Occipital lobe (tissue), 2 donors: ENCODE measurements around the gene C1orf87. TPM values are rescaled to one million over a fixed set of nuclear protein-coding genes. Genes with fewer than 3 reads are reported as not detected.
"Not testable (repeated sequence)": the region's sequence is repeated elsewhere in the genome, so short reads cannot be mapped to it uniquely, and the experiment has no call there.

Source experiments
- DNase-seq: peaks from one replicate; lab custom pipeline; 2025; lab: John Stamatoyannopoulos, UW
- total RNA-seq: library from RNA; depleted of rRNA; stranded (reverse); fragments of >200 nt; gene quantifications from one replicate; pipeline ENCODE4 v1.2.3, GENCODE V29; 2014

The C1orf87 gene
- total RNA-seq, 1 donor from 2014 or later = 0.31 TPM

DNA sequence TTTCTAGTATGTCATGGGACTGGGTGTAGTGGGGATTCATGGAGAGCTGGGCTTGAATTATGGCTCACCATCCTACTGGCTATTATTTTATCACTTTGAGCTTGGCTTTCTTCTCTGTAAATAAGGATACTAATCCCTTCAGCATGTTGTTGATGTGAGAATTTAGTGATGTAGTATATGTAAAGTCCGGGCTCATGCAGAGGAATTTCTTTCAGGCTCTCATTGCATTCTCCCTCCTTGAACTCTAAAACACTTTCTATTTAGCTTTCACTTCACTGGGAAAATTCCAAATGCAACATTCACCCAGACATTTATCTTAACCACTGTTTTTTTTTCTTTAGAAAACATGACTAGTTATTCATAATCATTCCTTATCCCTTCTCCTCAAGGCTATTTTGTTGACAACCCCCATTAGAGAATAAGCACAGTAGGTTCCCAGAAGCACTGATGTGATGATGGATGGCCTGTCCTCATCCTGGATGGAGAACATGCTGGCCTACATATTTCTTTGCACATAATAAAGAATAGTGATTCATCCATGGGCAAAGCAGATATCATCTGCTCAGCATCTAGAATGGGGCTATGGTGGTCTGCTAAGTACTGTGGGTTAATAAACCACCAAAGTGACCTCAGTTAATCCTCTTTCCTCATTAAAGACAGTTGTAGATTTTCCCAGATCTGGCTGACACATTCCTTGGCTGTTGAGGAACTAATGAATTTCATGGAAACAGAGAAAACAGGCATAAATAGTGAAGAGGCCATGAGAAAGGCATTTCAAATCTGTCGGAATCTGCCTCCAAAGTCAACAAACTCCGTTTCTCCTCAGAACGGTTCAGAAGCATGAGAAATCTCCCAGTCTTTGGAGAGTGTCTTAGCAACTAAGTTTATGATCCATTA is 79.0 kb downstream of the C1orf87 start:
- no peak for DNase-seq

DNA sequence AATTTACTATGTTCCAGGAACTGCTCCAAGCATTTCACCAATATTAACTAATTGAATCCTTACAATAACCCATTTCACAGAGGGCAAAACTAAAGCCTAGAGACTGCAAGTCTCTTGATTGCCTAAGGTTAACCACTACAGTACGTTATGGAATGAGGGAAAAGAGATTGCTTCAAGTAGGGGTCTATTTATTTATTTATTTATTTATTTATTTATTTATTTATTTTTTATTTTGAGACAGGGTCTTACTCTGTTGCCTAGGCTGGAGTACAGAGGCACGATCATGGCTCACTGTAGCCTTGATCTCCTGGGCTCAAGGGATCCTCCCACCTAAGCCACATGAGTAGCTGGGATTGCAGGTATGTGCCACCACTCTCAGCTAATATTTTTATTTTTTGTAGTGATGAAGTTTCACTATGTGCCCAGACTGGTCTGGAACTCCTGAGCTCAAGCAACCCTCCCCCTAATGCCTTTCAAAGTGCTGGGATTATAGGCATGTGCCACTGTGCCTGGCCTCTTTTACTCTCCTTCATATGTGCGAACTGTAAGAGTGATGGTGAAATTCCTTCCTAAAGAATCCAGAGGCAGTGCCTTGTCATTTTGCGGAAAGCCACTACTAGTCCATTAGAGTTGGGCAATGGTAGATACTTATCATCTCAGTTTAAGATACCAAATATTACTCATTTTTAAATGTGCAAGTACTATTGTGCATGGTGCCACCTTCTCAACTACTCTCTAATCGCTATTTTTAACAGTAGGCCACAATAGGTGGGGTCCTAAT is 81.3 kb downstream of the C1orf87 start:
- DNase-seq = no peak

DNA sequence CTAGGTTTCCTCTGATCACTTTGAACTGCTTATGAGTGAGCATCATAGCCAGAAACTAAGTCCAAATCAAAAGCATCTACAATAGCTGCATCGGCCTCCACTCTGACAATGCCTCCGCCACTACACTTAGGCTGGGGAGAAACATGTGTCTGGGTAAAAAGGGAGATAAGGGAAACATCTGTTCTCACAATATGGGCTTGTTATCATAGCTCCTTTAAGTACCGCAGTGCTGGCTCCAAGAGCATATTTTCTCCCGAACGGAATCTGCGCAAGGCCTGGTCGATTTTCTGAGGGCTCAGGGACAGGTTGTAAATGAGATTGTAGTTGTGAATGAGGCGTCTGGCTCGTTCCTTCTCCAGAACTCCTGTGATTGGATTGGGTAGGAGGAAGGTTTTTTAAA is 83.1 kb downstream of the C1orf87 start:
- no peak for DNase-seq

DNA sequence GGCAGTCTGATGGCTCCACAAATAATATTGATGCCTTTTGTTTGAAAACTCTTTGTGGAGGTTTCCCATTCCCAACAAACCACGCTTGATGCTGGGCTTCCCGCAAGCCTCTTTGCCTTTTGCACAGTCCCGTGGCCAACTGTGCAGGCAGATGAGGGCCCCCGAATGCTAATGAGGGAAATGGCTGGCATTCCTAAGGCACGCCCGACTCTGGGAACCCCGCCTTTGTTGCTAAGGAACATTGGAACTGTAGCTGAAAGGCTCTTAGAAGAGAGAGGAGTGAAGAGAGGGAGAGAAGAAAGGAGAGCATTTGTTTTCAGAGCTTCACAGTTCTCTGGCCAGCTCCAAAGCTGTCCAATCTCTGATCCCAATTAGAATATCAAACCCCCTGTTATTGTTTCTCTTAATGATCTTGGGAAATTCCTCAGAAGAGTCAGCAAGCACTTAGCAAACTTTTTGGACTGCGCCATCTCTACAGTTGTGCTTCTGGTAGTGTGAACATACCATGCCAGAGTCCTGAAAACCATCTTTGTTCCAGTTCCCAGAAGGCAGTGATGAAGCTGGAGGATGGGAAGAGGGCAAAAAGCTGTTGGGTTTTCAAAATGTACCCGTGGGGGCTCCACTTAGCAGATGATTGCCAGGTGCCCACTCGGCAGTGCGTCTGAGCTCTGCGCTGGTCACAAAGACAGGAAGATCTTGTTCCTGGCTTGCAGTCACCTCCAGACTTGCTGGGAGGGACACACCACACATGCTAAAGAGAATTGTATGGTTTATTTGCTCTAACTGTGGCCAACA is 86.9 kb downstream of the C1orf87 start:
- DNase-seq = peak; percentile 6

DNA sequence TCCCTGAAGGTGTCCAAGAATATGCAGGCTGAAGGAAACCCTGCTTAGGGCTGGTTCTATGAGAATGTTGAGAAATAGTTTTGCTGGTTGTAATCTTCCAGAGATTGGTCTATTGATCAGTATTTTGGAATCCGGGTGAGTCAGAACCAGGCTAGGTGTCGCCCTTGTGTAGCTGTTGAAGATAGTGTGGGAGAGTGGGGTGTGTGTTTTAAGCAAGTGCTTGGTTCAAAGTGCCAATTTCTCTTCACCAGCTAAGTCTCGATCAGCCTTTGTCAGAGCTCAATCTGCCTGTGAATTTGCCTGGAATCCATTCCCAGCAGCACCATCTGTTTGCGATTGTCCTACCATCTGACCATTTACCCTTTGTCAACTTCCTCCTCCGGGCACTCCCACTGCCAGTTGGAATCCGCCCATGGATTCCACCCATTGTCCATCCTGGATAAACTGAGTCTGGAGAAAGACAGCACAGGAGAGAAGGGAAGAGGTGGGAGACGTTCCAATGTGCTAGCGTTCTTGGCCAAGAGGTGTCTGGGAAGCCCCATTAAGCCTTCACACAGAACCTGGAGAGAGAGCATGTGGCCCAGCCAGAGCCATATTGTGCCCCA is 87.6 kb downstream of the C1orf87 start:
- no peak for DNase-seq

DNA sequence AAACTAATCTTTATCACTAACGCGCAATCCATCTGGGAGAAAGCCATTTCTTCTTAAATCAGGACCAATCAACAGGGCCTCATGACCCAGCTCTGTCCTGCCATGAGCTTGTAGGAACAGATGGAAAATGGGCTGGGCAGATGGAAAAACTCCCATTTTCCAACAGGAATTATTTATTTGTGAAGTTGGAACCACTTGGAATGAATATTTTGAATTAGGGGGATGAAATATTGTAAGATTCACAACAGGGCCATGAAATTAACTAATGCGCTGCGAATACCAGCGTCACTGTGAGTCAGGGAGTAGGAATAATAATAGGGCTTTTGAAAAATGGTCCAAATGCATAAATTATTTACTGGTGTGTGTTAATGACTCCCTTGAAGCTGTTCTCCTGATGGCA is 93.9 kb downstream of the C1orf87 start:
- no peak for DNase-seq

DNA sequence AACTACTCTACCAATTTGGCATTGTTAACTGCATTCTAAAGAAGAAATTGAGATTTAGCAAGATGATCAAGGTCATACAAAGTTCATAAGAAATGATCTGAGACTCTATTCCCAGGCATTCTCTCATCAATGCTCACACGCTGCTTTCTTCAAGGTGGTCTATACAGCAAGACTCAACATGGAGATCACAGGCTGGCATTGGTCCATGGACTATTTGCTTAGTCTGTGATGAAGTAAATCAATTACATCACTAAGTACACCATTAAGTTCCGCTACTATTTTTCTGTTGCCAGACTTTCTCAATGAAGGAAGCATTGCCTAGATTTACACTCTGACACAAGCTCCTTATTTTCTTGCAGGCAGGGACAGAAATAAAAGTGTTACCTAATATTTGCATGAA is 95.1 kb downstream of the C1orf87 start:
- no peak for DNase-seq

DNA sequence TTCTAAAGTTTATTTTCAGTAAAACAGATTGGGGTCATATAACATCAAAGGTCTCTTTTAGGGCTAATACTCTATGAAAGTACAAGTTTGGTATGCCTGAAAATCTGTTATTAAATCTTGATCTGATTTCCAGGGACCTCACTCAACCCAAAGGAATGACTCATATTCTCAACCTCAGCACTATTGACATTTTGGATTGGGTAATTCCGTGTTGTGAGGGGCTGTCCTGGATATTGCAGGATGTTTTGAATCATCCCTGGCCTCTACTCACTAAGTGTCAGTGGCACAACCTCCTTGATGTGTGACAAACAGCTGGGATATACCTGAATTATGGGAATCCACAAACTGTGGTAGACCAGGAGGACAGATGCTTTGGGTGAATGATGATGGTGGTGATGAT is 95.5 kb downstream of the C1orf87 start:
- no peak for DNase-seq

DNA sequence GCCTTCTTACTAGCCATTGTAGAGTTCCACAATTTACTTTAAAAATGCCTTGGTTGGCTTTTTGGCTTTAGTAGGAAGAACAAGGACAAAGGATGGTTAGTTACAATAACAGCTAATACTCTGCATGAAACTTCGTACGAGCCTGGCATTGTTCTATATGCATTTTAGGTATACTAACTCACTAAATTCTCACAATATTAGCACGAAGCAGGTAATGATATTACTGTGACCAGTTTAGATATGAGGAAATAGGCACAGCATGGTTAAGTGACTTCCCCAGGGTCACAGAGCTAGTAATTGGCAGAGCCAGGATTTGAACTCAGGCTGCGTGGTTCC is 96.5 kb downstream of the C1orf87 start:
- DNase-seq = no peak

DNA sequence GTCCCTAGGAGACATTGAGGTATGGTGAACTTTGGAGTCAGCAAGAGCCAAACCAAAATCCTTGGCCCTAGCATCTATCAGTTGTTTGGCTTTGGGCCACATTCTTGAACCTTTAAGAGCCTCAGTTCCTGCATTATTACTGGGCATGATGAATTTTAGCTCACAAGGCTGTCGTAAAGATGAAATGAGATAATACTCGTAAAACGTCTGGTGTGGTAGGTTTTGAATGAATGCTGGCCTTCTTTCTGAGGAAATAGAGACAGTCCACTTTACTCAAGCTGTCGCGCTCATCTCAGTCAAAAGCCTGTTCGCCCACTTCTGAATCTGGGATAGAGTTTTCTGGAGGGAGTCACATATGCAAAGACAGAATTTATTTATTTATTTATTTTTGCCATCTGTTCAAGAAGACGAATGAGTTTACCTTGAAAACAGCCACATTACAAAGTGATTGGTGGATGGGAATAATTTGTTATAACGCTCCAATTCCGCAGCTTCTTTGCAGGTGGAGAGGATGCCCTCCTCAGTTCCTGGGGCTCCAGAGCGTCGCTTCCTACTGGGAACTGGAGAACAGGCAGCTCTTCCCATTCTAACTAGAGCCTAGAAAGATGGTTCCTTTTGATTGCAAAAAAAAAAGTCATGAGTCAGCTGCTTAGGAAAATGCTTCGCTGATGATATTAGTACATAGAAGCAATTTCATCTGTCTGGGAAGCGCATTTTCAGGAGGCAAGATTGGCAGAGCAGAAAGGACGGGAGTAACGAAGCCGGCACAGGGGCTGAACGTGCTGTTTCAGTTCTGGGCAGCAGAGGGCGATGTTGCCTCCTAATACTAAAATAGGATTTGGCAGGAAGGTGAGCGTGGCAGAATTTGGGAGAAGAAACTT is 97.1 kb downstream of the C1orf87 start:
- peak; percentile 35 for DNase-seq

DNA sequence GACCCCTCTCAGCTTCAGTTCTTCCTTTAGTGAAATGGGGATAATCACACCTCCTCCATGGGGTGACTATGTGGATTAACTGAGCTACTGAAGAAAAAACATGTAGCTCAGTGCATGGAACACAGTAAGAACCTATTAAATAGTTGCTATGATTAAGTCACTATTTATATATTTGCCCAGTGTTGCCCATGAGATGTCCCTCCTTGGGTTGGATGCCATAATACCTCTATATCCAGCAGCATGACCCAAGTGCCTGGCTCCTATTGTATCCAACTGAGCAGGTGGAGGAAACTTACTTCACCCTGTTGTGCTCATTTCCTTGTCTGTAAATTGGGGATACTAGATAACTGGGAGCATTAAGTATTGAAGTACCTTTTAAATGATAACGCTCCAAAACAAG is 99.9 kb downstream of the C1orf87 start:
- no peak for DNase-seq

DNA sequence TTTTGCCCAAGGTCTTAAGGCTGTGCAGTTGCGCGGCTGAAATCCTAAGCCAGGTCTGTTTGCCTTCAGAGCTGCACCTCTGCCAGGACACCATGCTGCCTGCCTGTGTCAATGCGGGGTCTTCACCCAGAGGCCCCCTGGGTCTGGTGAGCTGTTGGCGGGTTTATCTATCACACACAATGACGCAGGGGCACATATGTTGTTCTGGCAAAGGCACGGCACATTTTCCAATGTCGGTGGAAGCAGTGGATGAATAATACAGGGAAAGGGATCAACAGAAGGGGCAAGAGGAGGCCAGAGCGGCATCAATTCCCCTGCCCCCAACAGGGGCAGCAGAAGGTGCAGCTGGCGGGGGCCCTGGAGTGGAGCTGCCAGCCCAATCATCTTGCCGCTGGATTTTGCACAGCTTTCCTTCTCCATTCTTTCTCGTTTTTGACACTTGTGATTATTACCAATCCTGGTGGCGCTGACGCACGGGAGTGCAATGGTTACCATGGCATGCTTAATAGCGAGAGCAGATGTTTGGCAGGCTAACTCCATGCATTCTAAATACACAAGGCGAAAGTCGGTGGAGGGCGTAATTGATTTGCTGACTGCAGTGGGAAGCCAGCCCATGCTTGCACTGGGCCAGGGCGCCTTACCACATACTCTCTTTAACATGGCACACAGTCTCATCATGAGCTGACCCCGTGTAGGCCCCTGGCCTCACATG is 101.2 kb downstream of the C1orf87 start:
- DNase-seq = peak; percentile 4

DNA sequence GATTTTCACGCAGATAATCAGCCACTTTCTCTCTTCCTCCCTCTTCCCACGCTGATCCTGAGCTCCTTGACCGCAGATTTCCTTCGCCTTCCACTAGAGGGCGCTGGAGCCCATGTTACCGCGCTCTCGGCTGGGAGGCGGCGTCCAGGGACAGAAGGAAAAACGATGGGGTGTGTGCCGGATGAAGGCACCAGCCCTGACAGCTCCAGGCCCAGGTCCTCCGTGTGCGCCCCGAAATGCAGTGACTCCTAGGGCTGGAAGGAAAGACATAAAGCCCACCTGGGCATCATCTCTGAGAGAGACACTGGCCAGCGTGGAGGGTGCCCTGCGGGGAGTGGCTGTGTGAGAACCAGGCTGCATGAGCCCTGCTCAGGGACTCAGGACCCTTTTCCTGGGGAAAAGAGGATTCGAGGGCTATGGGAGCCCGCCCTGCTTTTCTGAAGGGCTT is 102.1 kb downstream of the C1orf87 start:
- peak; percentile 76 for DNase-seq

DNA sequence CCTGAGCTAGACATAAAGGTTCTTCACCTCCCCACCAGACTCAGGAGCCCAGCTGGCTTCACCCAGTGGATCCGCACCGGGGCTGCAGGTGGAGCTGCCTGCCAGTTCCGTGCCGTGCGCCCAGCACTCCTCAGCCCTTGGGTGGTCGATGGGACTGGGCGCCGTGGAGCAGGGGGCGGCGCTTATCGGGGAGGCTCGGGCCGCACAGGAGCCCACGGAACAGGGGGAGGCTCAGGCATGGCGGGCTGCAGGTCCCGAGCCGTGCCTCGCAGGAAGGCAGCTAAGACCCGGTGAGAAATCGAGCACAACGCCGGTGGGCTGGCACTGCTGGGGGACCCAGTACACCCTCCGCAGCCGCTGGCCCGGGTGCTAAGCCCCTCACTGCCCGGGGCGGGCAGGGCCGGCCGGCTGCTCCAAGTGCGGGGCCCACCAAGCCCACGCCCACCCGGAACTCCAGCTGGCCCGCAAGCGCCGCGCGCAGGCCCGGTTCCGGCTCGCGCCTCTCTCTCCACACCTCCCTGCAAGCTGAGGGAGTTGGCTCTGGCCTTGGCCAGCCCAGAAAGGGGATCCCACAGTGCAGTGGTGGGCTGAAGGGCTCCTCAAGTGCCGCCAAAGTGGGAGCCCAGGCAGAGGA is 103.9 kb downstream of the C1orf87 start:
- DNase-seq = not testable (repeated sequence)

DNA sequence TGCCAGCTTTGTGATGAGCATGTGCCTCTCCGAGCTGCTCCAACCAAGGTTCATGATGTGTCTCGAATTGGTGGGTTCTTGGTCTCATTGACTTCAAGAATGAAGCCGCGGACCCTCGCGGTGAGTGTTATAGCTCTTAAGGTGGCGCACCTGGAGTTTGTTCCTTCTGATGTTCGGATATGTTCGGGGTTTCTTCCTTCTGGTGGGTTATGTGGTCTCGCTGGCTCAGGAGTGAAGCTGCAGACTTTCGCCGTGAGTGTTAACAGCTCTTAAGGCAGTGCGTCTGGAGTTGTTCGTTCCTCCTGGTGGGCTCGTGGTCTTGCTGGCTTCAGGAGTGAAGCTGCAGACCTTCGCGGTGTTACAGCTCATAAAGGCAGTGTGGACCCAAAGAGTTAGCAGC is 104.8 kb downstream of the C1orf87 start:
- not testable (repeated sequence) for DNase-seq

DNA sequence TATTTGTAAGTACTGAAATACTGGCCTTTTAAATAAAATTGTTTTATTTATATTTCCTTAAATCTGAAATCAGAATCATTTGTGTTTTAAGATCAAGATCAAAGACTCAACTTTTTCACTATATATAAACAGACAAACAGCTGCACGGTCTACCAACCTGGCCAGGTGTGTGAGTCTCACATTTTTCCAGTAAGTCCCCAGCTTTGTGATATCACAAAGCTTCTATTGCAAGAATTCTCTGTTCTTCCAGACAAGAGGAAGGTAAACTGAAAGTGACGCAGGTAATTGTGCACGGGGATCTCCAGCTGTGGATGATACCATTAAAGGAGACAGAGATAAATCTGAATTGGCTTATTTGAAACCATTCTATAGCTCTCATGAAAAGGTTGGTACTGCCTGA is 105.8 kb downstream of the C1orf87 start:
- DNase-seq = no peak

DNA sequence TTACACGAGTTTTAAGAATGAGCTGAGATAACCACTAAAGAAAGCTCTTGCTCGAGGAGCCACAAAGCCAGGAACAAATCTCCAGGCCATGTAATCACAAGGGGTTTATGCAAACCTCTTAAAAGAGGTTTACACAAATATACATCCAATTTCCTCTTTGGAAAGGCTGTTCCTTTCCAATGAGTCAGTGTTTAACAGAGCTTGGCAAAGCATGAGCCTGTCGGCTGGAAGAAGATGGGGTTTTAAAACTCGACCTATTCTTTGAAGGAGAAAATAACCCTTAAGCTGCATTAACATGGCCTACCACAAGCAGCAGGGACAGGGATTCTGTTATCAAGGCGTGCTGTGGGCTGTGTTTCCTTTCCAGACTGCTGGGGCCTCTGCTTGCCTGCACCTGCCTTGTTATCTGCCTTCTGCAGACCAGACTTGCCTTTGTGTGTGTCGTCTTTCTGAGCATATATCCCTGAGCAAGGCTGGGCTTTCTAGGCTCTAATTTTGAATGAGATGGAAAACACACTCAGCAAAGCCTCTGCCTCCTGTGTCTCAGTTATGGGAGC is 106.4 kb downstream of the C1orf87 start:
- DNase-seq = peak; percentile 5

DNA sequence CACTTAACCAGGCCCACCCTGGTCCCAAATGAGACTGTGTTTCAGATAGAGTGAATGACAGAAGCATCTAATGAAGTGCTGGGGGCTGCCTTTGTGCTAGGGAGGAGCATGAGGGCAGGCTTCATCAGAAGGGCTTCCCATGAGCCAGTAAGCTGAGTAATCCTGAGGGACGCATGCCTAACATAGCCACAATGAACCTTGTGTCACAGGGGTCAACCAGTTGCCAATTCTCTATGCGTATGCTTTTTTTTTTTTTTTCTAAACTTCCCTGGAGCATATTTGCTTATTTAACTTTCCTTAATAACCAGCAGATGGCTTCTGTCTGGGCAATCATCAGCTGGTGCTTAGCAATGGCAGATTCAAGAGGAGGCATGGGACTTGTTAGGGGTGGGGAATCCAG is 121.5 kb downstream of the C1orf87 start:
- DNase-seq = no peak

DNA sequence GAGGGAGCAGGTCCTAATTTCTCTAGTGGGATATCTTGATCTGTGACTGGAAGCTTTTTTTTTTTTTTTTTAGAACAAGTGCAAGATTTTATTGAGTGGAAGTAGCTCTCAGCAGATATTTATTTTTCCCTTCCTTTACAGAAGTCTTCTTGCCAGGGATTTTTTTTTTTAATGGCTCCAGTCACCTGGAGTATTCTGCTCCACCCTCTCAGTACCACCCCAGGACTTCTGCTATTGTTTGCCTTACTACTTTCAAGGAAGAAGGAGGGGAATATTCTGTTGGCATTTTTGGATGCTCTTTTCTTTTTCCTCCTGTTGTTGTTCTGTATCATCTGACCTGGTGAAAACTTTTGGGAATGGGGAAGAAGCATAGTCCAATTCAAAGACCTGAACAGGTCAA is 123.9 kb downstream of the C1orf87 start:
- no peak for DNase-seq
